ENCODE measurements around the gene SREBF1. TPM values are rescaled to one million over a fixed set of nuclear protein-coding genes. Genes with fewer than 3 reads are reported as not detected.

Gene SREBF1
- total and polyA plus RNA-seq, 4 donors, result 68.4 to 134 (median 80.7) TPM

GRCh38 chr17:17819561-17819995, 17.2 kb downstream of the SREBF1 start:
- Histone ChIP-seq H3K9me3 (ENCODE audit: control insufficient read depth in 4 of 4, insufficient read depth in 3 of 4, low read length in 3 of 4) (no peaks in the 10 kb centered on the region), H3K4me1 (ENCODE audit: control insufficient read depth in 5 of 5, insufficient read depth in 5 of 5, low read length in 5 of 5) (peaks cover 8 to 40% (median 9%) of the 10 kb centered on the region in 5 donors), H3K36me3 (ENCODE audit: control insufficient read depth in 4 of 4, insufficient read depth in 4 of 4, low read length in 4 of 4) (peaks cover 0 to 42% (median 1%) of the 10 kb centered on the region in 4 donors), H3K9ac (ENCODE audit: insufficient read depth in 1 of 2, low read length in 2 of 2) (no peak overlapping the region), H3K27ac (ENCODE audit: low read depth in 1 of 2, low read length in 1 of 2) (peak overlapping the region in 1 of 2 donors; percentile 18), H3K4me3 (no peak overlapping the region), H3K27me3 (ENCODE audit: control insufficient read depth in 3 of 3, insufficient read depth in 3 of 3, low read length in 2 of 3) (no peaks in the 10 kb centered on the region)
- ATAC-seq (ENCODE audit: insufficient read depth, low FRiP score) (peak; percentile 19), DNase-seq (peak in 1 of 3 donors; percentile 28)
- TF ChIP-seq CTCF (IDR thresholded peaks at IDR 0.05; ENCODE audit: control extremely low read depth, extremely low read depth), result no peak
- WGBS, 2 donors, result 55 to 69% methylated on average over 11 to 12 of the region's 12 CpGs

- TF ChIP-seq CTCF (IDR thresholded peaks at IDR 0.05; ENCODE audit: control extremely low read depth, extremely low read depth), result no peak
- WGBS, 2 donors, result 88 to 94% methylated on average over 12 of the region's 12 CpGs
- no peak for ATAC-seq (ENCODE audit: insufficient read depth, low FRiP score)
- H3K9me3 ChIP-seq (ENCODE audit: control insufficient read depth in 4 of 4, insufficient read depth in 3 of 4, low read length in 3 of 4), result no peaks in the 10 kb centered on the region
- no peak overlapping the region for H3K4me3 ChIP-seq
- peak overlapping the region in 1 of 2 donors; percentile 18 for H3K27ac ChIP-seq (ENCODE audit: low read depth in 1 of 2, low read length in 1 of 2)
- no peak for DNase-seq
- no peaks in the 10 kb centered on the region for H3K27me3 ChIP-seq (ENCODE audit: control insufficient read depth in 3 of 3, insufficient read depth in 3 of 3, low read length in 2 of 3)
- peaks cover 0 to 47% (median 1%) of the 10 kb centered on the region in 4 donors for H3K36me3 ChIP-seq (ENCODE audit: control insufficient read depth in 4 of 4, insufficient read depth in 4 of 4, low read length in 4 of 4)
- no peak overlapping the region for H3K9ac ChIP-seq (ENCODE audit: insufficient read depth in 1 of 2, low read length in 2 of 2)
- peaks cover 4 to 36% (median 5%) of the 10 kb centered on the region in 5 donors for H3K4me1 ChIP-seq (ENCODE audit: control insufficient read depth in 5 of 5, insufficient read depth in 5 of 5, low read length in 5 of 5)
Observed at GRCh38 chr17:17819111-17819510, 17.7 kb downstream of the SREBF1 start.

GRCh38 chr17:17818088-17818526, 18.7 kb downstream of the SREBF1 start:
- TF ChIP-seq CTCF (IDR thresholded peaks at IDR 0.05; ENCODE audit: control extremely low read depth, extremely low read depth), result no peak
- Histone ChIP-seq H3K9ac (ENCODE audit: insufficient read depth in 1 of 2, low read length in 2 of 2) (no peak overlapping the region), H3K9me3 (ENCODE audit: control insufficient read depth in 4 of 4, insufficient read depth in 3 of 4, low read length in 3 of 4) (no peaks in the 10 kb centered on the region), H3K36me3 (ENCODE audit: control insufficient read depth in 4 of 4, insufficient read depth in 4 of 4, low read length in 4 of 4) (peaks cover 0 to 56% (median 2%) of the 10 kb centered on the region in 4 donors), H3K4me1 (ENCODE audit: control insufficient read depth in 5 of 5, insufficient read depth in 5 of 5, low read length in 5 of 5) (peaks cover 0 to 32% (median 4%) of the 10 kb centered on the region in 5 donors), H3K4me3 (no peak overlapping the region), H3K27ac (ENCODE audit: low read depth in 1 of 2, low read length in 1 of 2) (no peak overlapping the region), H3K27me3 (ENCODE audit: control insufficient read depth in 3 of 3, insufficient read depth in 3 of 3, low read length in 2 of 3) (no peaks in the 10 kb centered on the region)
- DNase-seq (no peak), ATAC-seq (ENCODE audit: insufficient read depth, low FRiP score) (no peak)
- 66 to 70% methylated on average over 10 of the region's 10 CpGs for WGBS, 2 donors

GRCh38 chr17:17817552-17817947, 19.2 kb downstream of the SREBF1 start:
- H3K27ac ChIP-seq (ENCODE audit: low read depth in 1 of 2, low read length in 1 of 2), result peak overlapping the region in 1 of 2 donors; percentile 52
- H3K27me3 ChIP-seq (ENCODE audit: control insufficient read depth in 3 of 3, insufficient read depth in 3 of 3, low read length in 2 of 3), result no peaks in the 10 kb centered on the region
- DNase-seq (no peak), ATAC-seq (ENCODE audit: insufficient read depth, low FRiP score) (no peak)
- no peaks in the 10 kb centered on the region for H3K9me3 ChIP-seq (ENCODE audit: control insufficient read depth in 4 of 4, insufficient read depth in 3 of 4, low read length in 3 of 4)
- H3K9ac ChIP-seq (ENCODE audit: insufficient read depth in 1 of 2, low read length in 2 of 2), result no peak overlapping the region
- no peak overlapping the region for H3K4me3 ChIP-seq
- WGBS, 2 donors, result 91 to 96% methylated on average over 10 of the region's 10 CpGs
- peaks cover 0 to 27% (median 3%) of the 10 kb centered on the region in 5 donors for H3K4me1 ChIP-seq (ENCODE audit: control insufficient read depth in 5 of 5, insufficient read depth in 5 of 5, low read length in 5 of 5)
- peaks cover 0 to 62% (median 3%) of the 10 kb centered on the region in 4 donors for H3K36me3 ChIP-seq (ENCODE audit: control insufficient read depth in 4 of 4, insufficient read depth in 4 of 4, low read length in 4 of 4)
- no peak for TF ChIP-seq CTCF (IDR thresholded peaks at IDR 0.05; ENCODE audit: control extremely low read depth, extremely low read depth)

All from lung (tissue), 12 donors.